ENCODE data around the gene LAMB4. TPM values are rescaled to one million over a fixed set of nuclear protein-coding genes. Genes with fewer than 3 reads are reported as not detected.

The LAMB4 gene
- polyA plus RNA-seq, 1 of the 3 experiments (the other 2 are of a cell fraction), result 0.36 TPM

- Histone ChIP-seq H3F3A (replicated peaks; ENCODE audit: insufficient read depth) (peaks cover 44% of the 10 kb centered on the region), H2AFZ (ENCODE audit: low read depth) (no peak overlapping the region), H3K4me3 (ENCODE audit: low read depth in 2 of 2, low read length in 1 of 2) (no peak overlapping the region), H3K27me3 (ENCODE audit: insufficient read depth) (no peaks in the 10 kb centered on the region), H4K20me1 (ENCODE audit: insufficient read depth) (no peaks in the 10 kb centered on the region), H3K9me3 (no peaks in the 10 kb centered on the region), H3K79me2 (ENCODE audit: insufficient read depth) (no peaks in the 10 kb centered on the region), H3K4me2 (no peak overlapping the region), H3K36me3 (replicated peaks in 1 of 2; ENCODE audit: control insufficient read depth in 1 of 2, insufficient read depth in 2 of 2, low read length in 1 of 2) (no peaks in the 10 kb centered on the region), H3K9me2 (no peaks in the 10 kb centered on the region), H3K9ac (no peak overlapping the region), H3K27ac (ENCODE audit: low read depth in 2 of 2, low read length in 1 of 2) (no peak overlapping the region), H3K4me1 (ENCODE audit: control insufficient read depth in 1 of 2, insufficient read depth in 2 of 2, low read depth in 1 of 2, low read length in 1 of 2) (peaks cover 4 to 20% of the 10 kb centered on the region in 2 experiments; a peak in 3 of 4 replicates)
- ChIA-PET CTCF (interaction anchor here (1.5 kb wide), 1 partner anchor 125 kb away, joined by 6 read pairs; no protein-coding TSS in a partner anchor), POLR2A (no interaction called here)
- 79% methylated on average over 2 of the region's 2 CpGs for WGBS (ENCODE audit: low lambda C conversion rate)
- no peak for DNase-seq
- no peak for TF ChIP-seq SMC3 (IDR thresholded peaks at IDR 0.05; ENCODE audit: low read depth, low read length)
Measured at GRCh38 chr7:108020585-108020984, 109.6 kb downstream of the LAMB4 start.

DNA sequence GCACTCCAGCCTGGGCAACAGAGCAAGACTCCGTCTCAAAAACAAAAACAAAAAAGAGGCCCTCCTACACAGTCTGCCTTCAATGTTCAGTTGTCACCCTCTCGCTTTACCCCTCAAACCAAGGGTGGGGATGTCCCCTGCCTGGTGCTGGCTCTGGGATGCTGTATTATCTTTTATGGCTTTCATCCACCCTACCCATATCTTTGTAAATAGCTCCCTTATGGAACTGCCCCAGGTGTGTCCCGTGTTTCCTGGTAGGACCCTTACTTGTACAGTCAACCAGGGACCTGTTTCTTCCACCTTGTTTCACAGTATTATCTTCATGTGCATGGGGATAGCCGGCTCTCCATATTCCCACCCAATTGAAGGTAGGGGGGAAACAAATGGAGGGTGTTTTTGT lies 111.5 kb downstream of the LAMB4 start:
- H3F3A ChIP-seq (replicated peaks; ENCODE audit: insufficient read depth), result peaks cover 58% of the 10 kb centered on the region
- H3K4me3 ChIP-seq (ENCODE audit: low read depth in 2 of 2, low read length in 1 of 2), result no peak overlapping the region
- H3K4me2 ChIP-seq, result no peak overlapping the region
- H3K79me2 ChIP-seq (ENCODE audit: insufficient read depth), result no peaks in the 10 kb centered on the region
- no peaks in the 10 kb centered on the region for H3K36me3 ChIP-seq (replicated peaks in 1 of 2; ENCODE audit: control insufficient read depth in 1 of 2, insufficient read depth in 2 of 2, low read length in 1 of 2)
- no peak overlapping the region for H3K9ac ChIP-seq
- ChIA-PET CTCF (interaction anchor here (0.6 to 4.2 kb wide), 3 partner anchors 14 to 35 kb away, joined by 3 to 32 read pairs (median 19); no protein-coding TSS in a partner anchor), POLR2A (no interaction called here)
- H3K9me3 ChIP-seq, result no peaks in the 10 kb centered on the region
- peaks cover 4 to 33% of the 10 kb centered on the region in 2 experiments for H3K4me1 ChIP-seq (ENCODE audit: control insufficient read depth in 1 of 2, insufficient read depth in 2 of 2, low read depth in 1 of 2, low read length in 1 of 2)
- no peak overlapping the region for H3K27ac ChIP-seq (ENCODE audit: low read depth in 2 of 2, low read length in 1 of 2)
- no peaks in the 10 kb centered on the region for H4K20me1 ChIP-seq (ENCODE audit: insufficient read depth)
- 96% methylated on average over 4 of the region's 4 CpGs for WGBS (ENCODE audit: low lambda C conversion rate)
- H2AFZ ChIP-seq (ENCODE audit: low read depth), result no peak overlapping the region
- no peaks in the 10 kb centered on the region for H3K9me2 ChIP-seq
- DNase-seq, result no peak
- no peaks in the 10 kb centered on the region for H3K27me3 ChIP-seq (ENCODE audit: insufficient read depth)
- TF ChIP-seq SIN3A (IDR thresholded peaks at IDR 0.05; ENCODE audit: borderline replicate concordance, low read depth, low read length) (no peak), MEF2A (IDR thresholded peaks at IDR 0.05; ENCODE audit: borderline replicate concordance, low read depth) (no peak), FOXM1 (IDR thresholded peaks at IDR 0.05; ENCODE audit: low read depth) (no peak), RCOR1 (IDR thresholded peaks at IDR 0.05; ENCODE audit: low read length) (no peak), MXI1 (IDR thresholded peaks at IDR 0.05; ENCODE audit: low read depth, low read length) (no peak), ZBTB33 (IDR thresholded peaks at IDR 0.05; ENCODE audit: borderline replicate concordance, low read depth) (no peak), TEAD4 (IDR thresholded peaks at IDR 0.05; ENCODE audit: borderline replicate concordance, insufficient read depth) (no peak), RAD21 (IDR thresholded peaks at IDR 0.05; ENCODE audit: low read length) (no peak)
- TF ChIP-seq, protein P1, sequence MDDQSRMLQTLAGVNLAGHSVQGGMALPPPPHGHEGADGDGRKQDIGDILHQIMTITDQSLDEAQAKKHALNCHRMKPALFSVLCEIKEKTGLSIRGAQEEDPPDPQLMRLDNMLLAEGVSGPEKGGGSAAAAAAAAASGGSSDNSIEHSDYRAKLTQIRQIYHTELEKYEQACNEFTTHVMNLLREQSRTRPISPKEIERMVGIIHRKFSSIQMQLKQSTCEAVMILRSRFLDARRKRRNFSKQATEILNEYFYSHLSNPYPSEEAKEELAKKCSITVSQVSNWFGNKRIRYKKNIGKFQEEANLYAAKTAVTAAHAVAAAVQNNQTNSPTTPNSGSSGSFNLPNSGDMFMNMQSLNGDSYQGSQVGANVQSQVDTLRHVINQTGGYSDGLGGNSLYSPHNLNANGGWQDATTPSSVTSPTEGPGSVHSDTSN (IDR thresholded peaks at IDR 0.05), result no peak
